NB4 (cell line): ENCODE data around the gene ATXN1.

Experiments used
- CTCF ChIP-seq: IDR thresholded peaks from one replicate; pipeline ENCODE4 v1.5.1; 2012; ENCODE audit warnings: low read depth, low read length
- POLR2A ChIP-seq: IDR thresholded peaks from 2 replicates; pipeline ENCODE4 v1.6.1; 2011; ENCODE audit warnings: mild to moderate bottlenecking; ENCODE audit not compliant: insufficient read length; ENCODE audit errors: extremely low read depth
- TF ChIP-seq, protein P1 (sequence below): IDR thresholded peaks from 2 replicates; pipeline ENCODE4 v1.6.1; 2011; ENCODE audit warnings: low read depth, low read length

- TF ChIP-seq CTCF (no peak), POLR2A (no peak)
- TF ChIP-seq, protein P1, sequence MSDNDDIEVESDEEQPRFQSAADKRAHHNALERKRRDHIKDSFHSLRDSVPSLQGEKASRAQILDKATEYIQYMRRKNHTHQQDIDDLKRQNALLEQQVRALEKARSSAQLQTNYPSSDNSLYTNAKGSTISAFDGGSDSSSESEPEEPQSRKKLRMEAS = no peak
Observed at GRCh38 chr6:16787128-16787682, 25.9 kb upstream of the ATXN1 start.
